HG03460 (cell line): Measurements from ENCODE around the gene HPSE.

Experiments used
- ATAC-seq: cut with Tn5 transposase; IDR thresholded peaks from one replicate; pipeline ENCODE4 v1.9.1; 2021; ENCODE audit not compliant: unreplicated experiment

Gene HPSE

GRCh38 chr4:83334425-83335241 is at the start of gene HPSE:
HPSE (minus strand) TSS chr4:83334848; CDS start chr4:83334782, 66 bp downstream.
- peak; percentile 92 for ATAC-seq

GRCh38 chr4:83382850-83383249 is 48.2 kb upstream of the HPSE start:
- no peak for ATAC-seq

- ATAC-seq = no peak
Measured at GRCh38 chr4:83381173-83381572, 46.5 kb upstream of the HPSE start.

GRCh38 chr4:83378419-83378818 is 43.8 kb upstream of the HPSE start:
- no peak for ATAC-seq

GRCh38 chr4:83372931-83373330 is 38.3 kb upstream of the HPSE start:
- ATAC-seq = no peak

GRCh38 chr4:83371936-83372335 is 37.3 kb upstream of the HPSE start:
- ATAC-seq = no peak

- no peak for ATAC-seq
Measured at GRCh38 chr4:83371235-83371634, 36.6 kb upstream of the HPSE start.

GRCh38 chr4:83370640-83370906 is 35.9 kb upstream of the HPSE start:
- ATAC-seq = no peak

- no peak for ATAC-seq
Measured at GRCh38 chr4:83369831-83370639, 35.4 kb upstream of the HPSE start.

- ATAC-seq = no peak
Measured at GRCh38 chr4:83364312-83364711, 29.7 kb upstream of the HPSE start.

GRCh38 chr4:83362492-83363329 is 28.1 kb upstream of the HPSE start:
- ATAC-seq = no peak

- no peak for ATAC-seq
Measured at GRCh38 chr4:83361416-83362103, 26.9 kb upstream of the HPSE start.

- no peak for ATAC-seq
Measured at GRCh38 chr4:83360018-83360417, 25.4 kb upstream of the HPSE start.

GRCh38 chr4:83358410-83358809 is 23.8 kb upstream of the HPSE start:
- no peak for ATAC-seq

- ATAC-seq = peak; percentile 47
Measured at GRCh38 chr4:83356899-83357661, 22.4 kb upstream of the HPSE start.

- no peak for ATAC-seq
Measured at GRCh38 chr4:83353516-83353915, 18.9 kb upstream of the HPSE start.

GRCh38 chr4:83348074-83348473 is 13.4 kb upstream of the HPSE start:
- no peak for ATAC-seq

- no peak for ATAC-seq
Measured at GRCh38 chr4:83342476-83342875, 7.8 kb upstream of the HPSE start.

GRCh38 chr4:83340692-83341343 is 6.2 kb upstream of the HPSE start:
- no peak for ATAC-seq

GRCh38 chr4:83339573-83339972 is 4.9 kb upstream of the HPSE start:
- no peak for ATAC-seq
